Measurements from ENCODE around the gene FAM76B.

FAM76B gene

DNA sequence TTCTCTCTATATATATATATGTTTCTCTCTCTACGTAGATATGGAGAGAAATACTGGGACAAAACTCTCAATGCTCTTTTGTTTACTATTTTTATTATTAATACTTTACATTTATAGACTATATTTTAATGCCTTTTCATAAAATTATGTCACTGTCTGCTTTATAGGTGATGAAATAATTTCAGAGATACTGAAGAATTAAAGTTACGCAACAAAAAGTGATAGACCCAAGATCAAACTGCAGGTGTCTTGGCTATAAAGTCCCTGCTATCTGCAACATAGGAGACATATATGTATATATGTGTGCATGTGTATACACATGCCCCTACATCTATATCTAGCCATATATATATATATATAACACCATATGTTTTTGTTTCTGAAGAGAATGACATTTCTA, 60.8 kb downstream of the FAM76B start:
- no peaks in the 10 kb centered on the region for H3K9me3 Mint-ChIP-seq (ENCODE audit: low read depth)
- H3K4me1 Mint-ChIP-seq (ENCODE audit: low read depth): peaks cover under 1% of the 10 kb centered on the region
- H3K36me3 Mint-ChIP-seq: no peaks in the 10 kb centered on the region
- no peak overlapping the region for H3K27ac Mint-ChIP-seq
- H3K27me3 Mint-ChIP-seq: peaks cover 2% of the 10 kb centered on the region
- no peak overlapping the region for H3K4me3 Mint-ChIP-seq

DNA sequence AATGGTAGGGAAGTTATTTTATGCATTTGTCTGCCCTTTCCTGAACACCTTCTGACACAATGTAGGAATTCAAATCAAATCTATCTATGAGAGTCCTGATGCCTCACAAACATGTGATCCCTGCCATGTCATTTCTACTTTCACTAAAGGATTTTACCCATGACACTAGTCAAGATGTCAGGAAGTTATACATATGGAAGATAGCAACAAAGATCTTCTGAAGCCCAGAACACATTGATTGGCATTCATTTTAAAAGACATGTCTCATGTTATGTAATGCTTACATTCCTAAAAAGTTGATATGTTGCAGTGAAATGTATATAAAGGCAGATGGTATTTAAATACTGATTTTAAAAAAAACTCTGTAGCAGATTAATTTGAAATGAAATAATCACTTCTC, 61.5 kb downstream of the FAM76B start:
- Mint-ChIP-seq H3K27ac (no peak overlapping the region), H3K9me3 (ENCODE audit: low read depth) (no peaks in the 10 kb centered on the region), H3K4me3 (no peak overlapping the region), H3K36me3 (no peaks in the 10 kb centered on the region), H3K4me1 (ENCODE audit: low read depth) (no peaks in the 10 kb centered on the region), H3K27me3 (no peaks in the 10 kb centered on the region)

DNA sequence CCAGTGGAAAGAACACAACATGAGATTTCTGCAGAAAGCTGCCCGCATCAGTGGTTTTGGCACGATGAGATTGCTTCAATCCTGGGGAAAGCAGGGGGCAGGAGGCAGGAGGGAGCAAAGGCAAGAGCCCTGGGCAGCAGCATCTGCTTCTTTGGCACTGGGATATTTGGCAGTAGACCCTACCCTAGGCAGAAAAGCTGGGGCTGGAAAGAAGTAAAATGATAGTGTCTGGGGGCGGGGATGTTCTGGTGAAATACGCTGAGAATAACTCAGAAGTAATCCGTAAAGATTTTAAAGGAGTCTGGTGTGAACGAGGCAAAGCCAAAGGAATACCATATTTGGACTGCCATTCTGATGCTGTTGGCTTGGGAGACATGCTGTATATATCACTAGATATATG, 62.0 kb downstream of the FAM76B start:
- Mint-ChIP-seq H3K27me3 (no peaks in the 10 kb centered on the region), H3K36me3 (no peaks in the 10 kb centered on the region), H3K9me3 (ENCODE audit: low read depth) (no peaks in the 10 kb centered on the region), H3K4me3 (no peak overlapping the region), H3K4me1 (ENCODE audit: low read depth) (no peaks in the 10 kb centered on the region), H3K27ac (no peak overlapping the region)

DNA sequence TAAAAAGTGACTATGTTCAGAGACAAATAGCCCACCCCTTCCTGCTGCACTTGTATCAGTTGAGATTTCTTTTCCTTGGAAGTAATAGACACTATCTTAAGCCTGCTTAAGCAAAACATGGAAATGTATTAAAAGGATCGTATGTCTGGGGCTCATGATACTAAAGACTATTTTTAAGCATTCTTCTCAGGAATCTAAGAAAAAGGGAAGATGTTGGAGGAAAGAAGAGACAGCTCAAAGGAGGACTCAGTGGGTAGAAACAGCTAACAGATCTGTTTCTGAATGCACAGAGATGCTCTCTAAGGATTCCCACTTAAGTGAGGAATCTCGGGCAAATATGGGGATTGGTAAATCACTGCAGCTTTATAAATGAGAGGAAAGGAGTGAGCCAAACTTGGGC, 62.5 kb downstream of the FAM76B start:
- Mint-ChIP-seq H3K4me1 (ENCODE audit: low read depth) (no peaks in the 10 kb centered on the region), H3K9me3 (ENCODE audit: low read depth) (no peaks in the 10 kb centered on the region), H3K27ac (no peak overlapping the region)

DNA sequence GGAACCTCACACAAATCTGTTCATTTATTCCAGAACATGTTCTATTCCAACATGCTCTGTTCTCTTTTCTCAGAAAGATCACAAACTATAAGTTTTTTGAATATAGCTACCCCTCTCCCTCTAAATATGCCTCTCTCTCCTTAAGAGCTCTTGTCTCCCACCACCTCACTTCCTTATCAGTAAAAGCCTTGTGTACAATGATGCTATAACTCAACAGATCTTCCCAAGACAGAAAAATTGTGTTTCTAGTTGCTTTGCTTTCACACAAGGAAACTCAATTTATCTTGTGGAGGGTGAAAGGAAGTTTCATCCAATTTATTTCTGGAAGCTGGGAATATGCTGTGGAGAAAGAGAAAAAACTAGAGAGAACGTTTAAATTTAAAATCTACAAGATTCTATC, 64.4 kb downstream of the FAM76B start:
- H3K27me3 Mint-ChIP-seq: no peaks in the 10 kb centered on the region
- H3K4me3 Mint-ChIP-seq: no peak overlapping the region
- H3K9me3 Mint-ChIP-seq (ENCODE audit: low read depth): no peaks in the 10 kb centered on the region
- H3K27ac Mint-ChIP-seq: no peak overlapping the region
- no peaks in the 10 kb centered on the region for H3K36me3 Mint-ChIP-seq
- peaks cover 12% of the 10 kb centered on the region for H3K4me1 Mint-ChIP-seq (ENCODE audit: low read depth)

More for the DNA sequence above, 62.5 kb downstream of the FAM76B start:
- Mint-ChIP-seq H3K27me3 (no peaks in the 10 kb centered on the region), H3K36me3 (no peaks in the 10 kb centered on the region), H3K4me3 (no peak overlapping the region)

DNA sequence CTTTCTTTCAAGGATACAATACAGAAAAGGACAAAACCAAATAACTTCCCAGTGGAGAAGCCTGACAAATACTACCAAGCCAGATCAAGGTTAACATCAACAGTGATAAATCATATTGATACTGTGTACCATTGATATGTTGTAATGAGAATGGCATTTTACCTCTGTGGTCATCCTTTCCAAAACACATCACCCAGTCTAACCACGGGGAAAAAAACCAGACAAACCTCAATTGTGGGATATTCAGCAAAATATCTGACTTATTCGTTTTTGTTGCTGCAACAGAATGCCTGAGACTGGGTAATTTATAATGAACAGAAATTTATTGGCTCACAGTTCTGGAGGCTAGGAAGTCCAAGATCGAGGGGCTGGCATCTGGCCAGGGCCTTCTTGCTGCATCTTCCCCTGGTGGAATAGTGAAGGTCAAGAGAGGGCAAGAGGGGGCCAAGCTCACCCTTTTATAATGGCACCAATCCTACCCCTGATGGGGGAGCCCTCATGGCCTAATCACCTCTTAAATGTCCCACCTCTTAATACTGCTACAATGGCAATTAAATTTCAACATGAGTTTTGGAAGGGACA, 66.1 kb downstream of the FAM76B start:
- H3K27ac Mint-ChIP-seq: no peak overlapping the region
- H3K9me3 Mint-ChIP-seq (ENCODE audit: low read depth): no peaks in the 10 kb centered on the region
- no peaks in the 10 kb centered on the region for H3K36me3 Mint-ChIP-seq
- no peak overlapping the region for H3K4me3 Mint-ChIP-seq
- H3K4me1 Mint-ChIP-seq (ENCODE audit: low read depth): peaks cover 18% of the 10 kb centered on the region
- H3K27me3 Mint-ChIP-seq: no peaks in the 10 kb centered on the region

DNA sequence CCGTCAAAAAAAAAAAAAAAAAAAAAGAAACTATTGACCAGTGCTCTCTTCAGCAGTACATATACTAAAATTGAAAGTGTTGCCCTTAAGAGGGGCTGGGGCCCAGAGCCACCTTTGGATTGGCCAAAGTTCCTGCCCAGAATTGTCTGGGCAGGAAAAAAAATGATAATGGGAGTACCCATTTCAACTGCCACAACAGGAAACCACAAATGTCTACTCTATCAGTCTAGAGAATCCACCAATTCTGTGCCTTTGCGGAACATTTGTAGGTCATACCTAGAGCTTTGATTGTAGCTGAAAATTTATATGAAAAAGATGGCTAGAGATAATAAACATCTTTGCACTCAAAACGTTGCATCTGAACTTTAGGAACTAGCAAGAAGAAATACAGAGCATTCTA, 69.4 kb downstream of the FAM76B start:
- H3K27ac Mint-ChIP-seq: no peak overlapping the region
- no peaks in the 10 kb centered on the region for H3K27me3 Mint-ChIP-seq
- peaks cover 34% of the 10 kb centered on the region for H3K4me1 Mint-ChIP-seq (ENCODE audit: low read depth)
- H3K36me3 Mint-ChIP-seq: no peaks in the 10 kb centered on the region
- H3K9me3 Mint-ChIP-seq (ENCODE audit: low read depth): no peaks in the 10 kb centered on the region
- no peak overlapping the region for H3K4me3 Mint-ChIP-seq
